Stimulated activated CD8-positive, alpha-beta memory T cell treated with anti-CD3 and anti-CD28 coated beads, Interleukin-4, amount 100 ng/mL, for 24 hours (primary cell): ENCODE measurements around the gene TAOK2.

Source experiments
- DNase-seq: peaks from one replicate; pipeline ENCODE4 v3.0.0-alpha.2; 2020; ENCODE audit warnings: low read depth

TAOK2 gene

DNA sequence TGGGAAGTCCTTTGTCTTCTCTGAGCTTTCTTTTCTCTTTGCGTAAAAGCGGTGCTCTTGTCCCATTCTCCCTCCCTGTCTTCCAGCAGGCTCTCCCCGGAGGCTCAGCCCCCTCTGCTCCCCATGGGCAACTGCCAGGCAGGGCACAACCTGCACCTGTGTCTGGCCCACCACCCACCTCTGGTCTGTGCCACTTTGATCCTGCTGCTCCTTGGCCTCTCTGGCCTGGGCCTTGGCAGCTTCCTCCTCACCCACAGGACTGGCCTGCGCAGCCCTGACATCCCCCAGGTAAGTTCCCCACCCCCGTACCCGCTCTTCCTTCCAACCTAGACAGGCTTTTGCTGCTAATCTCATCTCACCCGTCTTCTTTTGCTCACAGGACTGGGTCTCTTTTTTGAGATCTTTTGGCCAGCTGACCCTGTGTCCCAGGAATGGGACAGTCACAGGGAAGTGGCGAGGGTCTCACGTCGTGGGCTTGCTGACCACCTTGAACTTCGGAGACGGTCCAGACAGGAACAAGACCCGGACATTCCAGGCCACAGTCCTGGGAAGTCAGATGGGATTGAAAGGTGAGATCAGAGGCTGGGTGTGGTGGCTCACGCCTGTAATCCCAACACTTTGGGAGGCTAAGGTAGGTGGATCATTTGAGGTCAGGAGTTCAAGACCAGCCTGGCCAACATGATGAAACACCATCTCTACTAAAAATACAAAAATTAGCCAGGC, 10.5 kb upstream of the TAOK2 start:
- no peak for DNase-seq

DNA sequence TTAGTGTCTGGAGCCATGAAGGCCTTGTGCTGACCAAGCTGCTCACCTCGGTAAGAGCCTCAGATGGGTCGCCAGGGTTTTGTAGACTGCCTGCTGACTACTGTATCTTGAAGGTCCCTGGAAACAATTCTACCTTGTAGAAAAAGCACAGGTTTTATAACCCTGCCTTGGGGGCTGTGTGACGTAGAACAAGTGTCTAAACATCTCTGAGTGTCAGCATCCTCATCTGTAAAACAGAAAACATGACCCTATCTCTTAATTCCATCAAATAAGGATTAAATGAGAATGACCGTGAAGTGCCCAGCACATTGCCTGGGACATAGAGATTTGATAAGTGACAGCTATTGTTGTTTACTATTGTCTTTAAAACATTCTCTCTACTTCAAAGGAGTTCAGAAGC, 5.5 kb upstream of the TAOK2 start:
- no peak for DNase-seq

DNA sequence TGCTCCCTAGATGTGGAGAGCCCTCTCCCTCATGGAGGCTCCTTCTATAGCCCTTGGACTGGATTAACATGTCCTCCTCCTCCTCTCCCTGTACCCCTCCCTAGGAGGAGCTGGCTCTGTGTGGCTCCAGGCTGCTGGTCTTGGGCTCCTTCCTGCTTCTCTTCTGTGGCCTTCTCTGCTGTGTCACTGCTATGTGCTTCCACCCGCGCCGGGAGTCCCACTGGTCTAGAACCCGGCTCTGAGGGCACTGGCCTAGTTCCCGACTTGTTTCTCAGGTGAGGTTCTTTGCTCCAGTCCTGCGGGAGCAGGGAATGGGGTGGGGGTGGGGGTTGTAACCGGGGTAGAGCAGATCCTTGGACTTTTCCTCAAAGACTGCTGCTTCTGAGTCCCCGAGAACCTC, 2.4 kb upstream of the TAOK2 start:
- DNase-seq = no peak

DNA sequence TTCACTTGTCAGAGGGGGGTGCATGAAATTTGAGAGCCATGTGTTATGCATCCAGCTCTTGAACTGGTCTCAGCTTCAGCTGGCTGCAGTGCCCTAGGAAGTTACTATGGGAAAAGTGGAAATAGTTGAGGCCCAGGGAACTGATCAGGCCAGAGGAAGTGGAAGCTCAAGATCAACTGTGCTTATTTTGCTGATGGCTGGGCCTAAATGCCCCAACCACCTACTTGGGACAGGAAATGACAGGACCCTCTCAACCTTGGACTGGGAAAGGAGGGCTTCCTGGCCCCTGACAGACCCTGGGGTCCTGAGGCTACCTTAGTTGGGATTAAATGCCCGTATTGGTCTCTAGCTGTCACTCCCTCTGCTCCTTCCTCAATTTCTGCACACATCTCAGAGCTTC, 1.2 kb upstream of the TAOK2 start:
- DNase-seq = no peak

DNA sequence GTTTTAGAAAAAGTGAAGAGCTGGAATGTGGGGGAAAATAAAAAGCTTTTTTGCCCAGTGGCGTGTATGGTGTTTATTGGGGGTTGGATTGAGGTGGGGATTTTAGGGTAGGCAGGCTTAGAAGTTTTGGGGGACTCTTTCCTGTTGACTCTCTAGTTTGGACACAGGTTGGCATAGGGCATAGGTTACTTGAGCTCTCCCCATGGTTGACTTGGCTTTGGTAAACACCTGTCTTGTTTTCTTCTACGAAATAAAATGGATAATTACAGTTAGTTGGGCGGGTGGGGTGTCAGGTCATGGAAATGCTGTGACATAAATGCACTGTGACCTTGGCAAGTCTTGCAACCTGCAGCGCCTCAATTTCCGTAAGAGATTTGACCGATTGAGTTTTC, 680 bp upstream of the TAOK2 start:
- no peak for DNase-seq

DNA sequence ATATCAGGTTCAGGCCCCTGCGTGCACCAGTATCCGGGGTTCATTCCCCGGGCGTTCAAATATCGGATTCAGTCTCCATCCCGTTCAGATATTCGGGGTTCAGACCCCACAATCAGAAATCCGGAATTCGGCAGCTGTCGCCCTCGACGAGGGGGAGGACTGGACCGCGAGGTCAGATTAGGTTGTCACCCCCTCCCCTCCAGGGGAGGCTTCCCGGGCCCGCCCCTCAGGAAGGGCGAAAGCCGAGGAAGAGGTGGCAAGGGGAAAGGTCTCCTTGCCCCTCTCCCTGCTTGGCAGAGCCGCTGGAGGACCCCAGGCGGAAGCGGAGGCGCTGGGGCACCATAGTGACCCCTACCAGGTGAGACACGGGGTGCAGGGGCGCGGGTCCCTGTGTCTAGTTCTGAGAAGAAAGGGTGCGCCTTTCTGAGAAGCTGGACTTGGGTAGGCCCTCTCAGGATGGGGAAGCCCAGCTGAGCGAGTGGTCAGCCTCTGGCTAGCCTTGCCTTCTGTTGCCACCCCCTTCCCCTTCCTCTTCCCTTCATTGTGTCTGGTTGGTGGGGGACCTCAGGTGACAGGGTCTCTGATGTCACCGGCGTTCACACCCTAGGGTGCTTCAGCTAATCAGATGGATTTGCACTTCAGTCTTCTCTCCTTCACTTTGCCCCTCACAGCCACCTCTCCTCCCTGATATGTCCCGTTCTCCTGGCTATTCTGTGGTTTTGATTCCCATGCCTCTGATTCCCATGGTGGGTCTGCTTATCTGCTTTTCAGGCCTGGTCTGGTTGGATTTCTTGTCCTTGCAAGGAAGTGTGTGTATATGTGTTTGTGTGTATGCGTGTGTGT, 844 bp downstream of the TAOK2 start:
- no peak for DNase-seq

DNA sequence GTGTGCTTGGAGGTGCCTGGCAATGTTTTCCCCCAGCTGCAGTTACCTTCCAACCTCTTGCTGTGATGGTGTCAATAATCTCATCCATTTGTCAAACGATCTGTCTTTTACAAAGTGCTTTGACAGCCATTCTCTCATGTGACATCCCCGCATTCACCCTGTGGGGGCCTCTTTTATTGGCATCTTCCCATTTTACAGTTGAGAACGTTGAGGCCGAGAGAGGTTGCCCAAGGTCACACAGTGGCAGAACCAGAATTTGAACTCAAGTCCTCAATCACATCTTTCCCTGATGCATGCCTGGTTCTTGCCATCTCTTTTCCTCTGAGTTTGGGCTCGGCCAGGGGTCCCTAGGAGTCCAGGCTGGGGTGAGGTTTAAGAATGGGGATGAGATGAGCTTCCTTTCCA, 1.5 kb downstream of the TAOK2 start:
- no peak for DNase-seq

DNA sequence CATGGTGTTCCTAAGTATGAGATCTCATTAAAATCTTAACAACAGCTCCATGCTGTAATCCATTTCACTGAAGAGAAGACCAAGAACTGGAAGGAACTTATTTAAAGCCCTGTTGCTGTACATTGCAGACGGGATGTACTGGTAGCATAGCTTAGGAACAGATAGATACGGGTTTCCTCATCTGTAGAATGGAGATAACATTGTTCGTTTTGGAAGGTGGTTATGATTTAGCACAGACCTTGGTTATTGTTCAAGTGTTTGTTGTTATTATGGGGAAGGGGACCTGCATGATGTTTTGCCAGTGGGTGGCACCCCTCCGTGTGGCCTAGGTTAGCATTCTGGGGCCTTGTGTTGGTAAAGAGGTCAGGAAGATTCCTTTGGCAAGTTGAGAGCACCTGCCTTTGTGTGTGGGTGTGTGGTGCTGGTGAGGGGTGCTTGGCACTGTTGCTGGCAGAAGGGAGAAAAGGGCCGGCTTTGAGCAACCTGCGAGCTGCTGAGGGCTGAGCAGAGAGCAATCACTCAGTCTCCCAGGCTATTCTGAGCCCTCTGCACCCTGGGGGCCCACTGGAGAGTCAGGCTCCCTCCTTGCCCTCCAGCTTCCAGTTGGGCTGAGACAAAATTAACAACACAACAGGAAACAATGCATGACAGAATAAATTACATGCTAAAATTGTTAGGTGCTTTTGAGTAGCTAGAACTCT, 2.3 kb downstream of the TAOK2 start:
- DNase-seq = no peak

DNA sequence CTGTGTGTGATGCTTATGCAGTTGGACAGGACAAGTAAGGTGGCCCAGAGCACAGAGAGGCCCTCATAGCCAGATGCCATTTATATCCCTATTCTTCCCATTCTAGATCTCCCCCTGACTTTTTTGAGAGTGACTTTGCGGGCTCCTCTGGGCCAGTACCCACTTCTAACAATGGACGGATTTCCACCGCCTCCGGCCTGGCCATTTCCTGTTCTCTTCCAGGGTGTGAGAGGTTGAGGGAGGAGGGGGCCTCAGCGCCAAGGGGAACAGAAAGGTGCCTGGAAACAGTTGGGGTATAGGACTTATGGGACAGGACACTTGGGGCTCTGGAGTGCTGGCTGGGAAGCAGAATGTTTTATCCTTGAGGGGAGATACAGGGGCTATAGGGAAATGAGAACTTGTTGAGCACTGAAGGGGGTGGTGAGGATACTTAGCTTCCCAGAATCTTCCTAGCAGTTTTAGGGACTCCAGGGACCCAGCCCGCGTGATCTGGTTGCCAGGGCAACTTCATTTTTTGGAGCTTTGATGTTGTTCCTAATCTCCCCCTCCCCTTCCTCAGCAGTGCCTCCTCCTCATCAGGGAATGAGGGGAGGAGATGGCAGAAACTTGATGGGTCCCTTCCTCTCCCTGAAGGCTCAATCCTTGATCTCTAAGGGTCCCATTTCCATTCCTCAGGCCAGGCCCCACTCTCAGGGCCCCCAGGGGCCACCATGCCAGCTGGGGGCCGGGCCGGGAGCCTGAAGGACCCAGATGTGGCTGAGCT, 3.6 kb downstream of the TAOK2 start:
- no peak for DNase-seq

DNA sequence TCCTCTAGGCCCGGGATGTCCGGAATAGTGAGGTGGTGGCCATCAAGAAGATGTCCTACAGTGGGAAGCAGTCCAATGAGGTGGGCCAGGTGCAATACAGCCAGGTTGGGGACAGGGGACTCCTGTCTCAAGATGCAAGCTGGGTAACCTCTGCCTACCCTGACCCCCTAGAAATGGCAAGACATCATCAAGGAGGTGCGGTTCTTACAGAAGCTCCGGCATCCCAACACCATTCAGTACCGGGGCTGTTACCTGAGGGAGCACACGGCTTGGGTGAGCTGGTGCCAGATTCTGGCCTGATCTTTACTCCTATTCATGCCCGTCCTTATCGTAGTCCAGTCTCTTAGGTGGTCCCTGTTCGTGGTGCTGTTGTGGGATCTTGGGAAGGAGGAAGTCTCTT, 4.4 kb downstream of the TAOK2 start:
- no peak for DNase-seq

DNA sequence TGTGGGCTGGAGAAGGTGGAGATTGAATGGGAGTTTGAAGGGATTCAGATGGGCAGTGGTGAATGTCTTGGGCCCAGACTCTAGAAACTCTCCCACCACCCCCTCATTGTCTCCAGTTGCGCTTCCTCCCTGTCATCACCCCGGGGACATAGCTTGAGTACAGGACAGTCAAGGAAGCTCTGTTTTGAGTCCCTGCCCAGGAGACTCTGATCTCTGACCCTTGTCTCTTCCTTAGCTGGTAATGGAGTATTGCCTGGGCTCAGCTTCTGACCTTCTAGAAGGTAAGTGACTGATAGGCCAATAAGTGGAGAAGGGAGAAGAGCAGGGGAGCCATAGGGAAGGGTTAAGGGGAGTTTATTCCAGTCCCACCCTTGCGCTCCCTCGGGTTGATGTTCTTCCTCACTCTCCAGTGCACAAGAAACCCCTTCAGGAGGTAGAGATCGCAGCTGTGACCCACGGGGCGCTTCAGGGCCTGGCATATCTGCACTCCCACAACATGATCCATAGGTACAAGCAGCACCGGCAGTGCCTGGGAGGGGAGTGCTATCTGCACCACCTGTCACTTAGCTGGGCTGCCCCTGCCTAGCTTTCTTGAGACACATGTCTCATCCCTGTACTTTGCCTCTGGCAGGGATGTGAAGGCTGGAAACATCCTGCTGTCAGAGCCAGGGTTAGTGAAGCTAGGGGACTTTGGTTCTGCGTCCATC, 5.0 kb downstream of the TAOK2 start:
- no peak for DNase-seq

DNA sequence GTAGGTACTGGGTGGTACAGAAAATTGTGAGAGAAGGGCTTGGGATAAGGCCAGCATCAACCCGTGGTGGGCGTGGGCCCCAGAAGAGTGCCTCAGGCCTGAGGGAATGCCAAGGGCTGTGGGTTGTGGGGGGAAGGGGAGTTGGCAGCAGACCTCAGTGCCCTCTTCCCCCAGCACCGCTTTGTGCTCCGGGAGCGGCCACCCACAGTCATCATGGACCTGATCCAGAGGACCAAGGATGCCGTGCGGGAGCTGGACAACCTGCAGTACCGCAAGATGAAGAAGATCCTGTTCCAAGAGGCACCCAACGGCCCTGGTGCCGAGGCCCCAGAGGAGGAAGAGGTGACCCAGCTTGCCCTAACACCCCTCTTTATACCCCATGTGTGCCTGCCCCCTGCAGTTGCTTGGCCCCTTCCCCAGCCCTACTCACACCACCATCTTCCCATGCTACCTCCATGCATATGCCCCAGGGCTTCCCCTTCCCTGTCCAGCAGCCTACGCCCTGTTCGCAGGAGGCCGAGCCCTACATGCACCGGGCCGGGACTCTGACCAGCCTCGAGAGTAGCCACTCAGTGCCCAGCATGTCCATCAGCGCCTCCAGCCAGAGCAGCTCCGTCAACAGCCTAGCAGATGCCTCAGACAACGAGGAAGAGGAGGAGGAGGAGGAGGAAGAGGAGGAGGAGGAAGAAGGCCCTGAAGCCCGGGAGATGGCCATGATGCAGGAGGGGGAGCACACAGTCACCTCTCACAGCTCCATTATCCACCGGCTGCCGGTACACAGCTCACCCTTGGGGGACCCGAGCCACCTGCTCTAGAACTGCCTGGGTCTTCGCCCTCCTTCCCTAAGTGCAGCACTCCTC, 9.1 kb downstream of the TAOK2 start:
- no peak for DNase-seq

DNA sequence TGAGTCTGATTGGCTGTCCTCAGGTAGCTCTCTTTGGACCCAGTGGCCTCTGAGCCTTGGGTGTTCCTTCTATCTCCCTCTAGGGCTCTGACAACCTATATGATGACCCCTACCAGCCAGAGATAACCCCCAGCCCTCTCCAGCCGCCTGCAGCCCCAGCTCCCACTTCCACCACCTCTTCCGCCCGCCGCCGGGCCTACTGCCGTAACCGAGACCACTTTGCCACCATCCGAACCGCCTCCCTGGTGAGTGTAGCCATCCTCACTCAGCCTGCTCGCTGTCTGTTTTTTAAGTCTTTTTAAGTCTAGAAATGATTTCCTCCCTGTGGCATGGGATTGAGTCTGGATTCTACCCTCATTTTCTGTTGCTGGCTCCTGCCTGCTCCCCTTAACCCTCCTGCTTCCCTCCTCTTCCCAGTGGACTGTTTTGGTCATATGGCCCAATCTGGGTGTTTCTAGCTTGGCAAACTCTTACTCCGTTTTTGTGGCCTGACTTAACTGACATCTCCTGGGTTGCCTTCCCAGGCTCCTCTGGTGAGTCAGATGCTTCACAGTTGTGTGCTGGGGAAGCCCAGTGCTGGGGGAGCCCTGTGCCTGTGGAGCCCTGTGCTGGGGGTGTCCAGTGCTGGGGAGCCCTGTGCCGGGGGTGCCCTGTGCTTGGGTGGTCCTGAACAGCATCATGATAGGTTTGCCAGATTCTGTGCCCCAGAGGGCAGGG, 9.9 kb downstream of the TAOK2 start:
- DNase-seq = no peak

DNA sequence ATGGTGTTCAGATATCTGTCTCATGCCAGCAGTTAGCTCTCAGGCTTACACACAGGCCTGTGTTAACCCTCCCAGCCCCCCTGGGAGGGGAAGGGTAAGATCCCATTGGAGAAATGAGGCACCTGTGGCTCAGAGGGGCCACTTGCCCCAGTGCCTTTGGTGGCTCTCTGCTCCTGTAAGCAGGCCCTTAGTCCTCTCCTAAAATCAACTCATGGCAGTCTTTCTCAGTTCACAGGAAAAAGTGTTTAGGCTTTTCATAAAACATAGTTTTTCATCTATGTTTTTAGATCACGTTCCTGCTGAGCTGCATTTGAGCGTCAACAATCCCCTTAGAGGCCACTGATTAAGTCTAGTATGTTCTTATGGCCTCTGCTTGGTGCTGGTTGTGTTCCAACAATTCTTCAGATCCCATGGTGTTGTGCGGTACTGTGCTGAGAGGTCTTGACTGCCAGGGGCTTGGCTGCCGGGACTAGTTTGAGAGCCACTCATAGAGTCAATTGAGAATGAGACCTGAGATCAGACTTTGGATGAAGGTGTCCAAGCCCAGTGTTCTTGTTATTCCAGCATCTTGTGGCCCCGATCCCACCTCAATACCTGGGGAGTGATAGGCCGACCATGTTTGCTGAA, 10.6 kb downstream of the TAOK2 start:
- DNase-seq = no peak

DNA sequence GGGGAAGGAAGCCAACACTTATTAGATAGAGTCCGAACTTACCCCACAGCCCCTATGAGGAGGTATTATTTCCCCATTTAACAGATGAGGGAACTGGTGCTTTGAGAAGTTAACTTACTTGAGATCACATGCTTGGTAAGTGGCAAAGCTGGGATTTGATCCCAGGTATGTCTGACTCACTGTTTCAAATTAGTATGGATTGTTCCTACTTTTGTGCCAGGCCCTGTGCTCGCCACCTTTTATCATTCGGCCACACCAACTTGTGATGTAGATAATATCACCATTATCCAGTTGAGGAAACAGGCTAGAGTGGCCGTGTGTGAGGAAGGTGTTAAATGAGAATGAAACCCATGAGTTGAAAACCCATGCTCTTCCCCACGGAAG, 11.1 kb downstream of the TAOK2 start:
- no peak for DNase-seq

DNA sequence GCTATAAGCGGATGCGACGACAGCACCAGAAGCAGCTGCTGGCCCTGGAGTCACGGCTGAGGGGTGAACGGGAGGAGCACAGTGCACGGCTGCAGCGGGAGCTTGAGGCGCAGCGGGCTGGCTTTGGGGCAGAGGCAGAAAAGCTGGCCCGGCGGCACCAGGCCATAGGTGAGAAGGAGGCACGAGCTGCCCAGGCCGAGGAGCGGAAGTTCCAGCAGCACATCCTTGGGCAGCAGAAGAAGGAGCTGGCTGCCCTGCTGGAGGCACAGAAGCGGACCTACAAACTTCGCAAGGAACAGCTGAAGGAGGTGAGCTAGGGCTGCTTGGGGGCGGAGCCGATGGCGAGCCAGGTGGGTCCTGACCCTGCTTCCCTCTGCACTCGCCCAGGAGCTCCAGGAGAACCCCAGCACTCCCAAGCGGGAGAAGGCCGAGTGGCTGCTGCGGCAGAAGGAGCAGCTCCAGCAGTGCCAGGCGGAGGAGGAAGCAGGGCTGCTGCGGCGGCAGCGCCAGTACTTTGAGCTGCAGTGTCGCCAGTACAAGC, 11.7 kb downstream of the TAOK2 start:
- no peak for DNase-seq

DNA sequence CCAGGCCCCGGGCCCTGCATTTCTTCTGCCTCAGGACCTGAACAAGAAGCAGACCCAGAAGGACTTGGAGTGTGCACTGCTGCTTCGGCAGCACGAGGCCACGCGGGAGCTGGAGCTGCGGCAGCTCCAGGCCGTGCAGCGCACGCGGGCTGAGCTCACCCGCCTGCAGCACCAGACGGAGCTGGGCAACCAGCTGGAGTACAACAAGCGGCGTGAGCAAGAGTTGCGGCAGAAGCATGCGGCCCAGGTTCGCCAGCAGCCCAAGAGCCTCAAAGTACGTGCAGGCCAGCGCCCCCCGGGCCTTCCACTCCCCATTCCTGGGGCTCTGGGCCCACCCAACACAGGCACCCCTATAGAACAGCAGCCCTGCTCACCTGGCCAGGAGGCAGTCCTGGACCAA, 12.6 kb downstream of the TAOK2 start:
- DNase-seq = no peak

DNA sequence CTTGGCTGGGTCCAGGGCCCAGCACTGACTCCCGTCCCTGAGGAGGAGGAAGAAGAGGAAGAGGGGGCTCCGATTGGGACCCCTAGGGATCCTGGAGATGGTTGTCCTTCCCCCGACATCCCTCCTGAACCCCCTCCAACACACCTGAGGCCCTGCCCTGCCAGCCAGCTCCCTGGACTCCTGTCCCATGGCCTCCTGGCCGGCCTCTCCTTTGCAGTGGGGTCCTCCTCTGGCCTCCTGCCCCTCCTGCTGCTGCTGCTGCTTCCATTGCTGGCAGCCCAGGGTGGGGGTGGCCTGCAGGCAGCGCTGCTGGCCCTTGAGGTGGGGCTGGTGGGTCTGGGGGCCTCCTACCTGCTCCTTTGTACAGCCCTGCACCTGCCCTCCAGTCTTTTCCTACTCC, 13.3 kb downstream of the TAOK2 start:
- DNase-seq = no peak

DNA sequence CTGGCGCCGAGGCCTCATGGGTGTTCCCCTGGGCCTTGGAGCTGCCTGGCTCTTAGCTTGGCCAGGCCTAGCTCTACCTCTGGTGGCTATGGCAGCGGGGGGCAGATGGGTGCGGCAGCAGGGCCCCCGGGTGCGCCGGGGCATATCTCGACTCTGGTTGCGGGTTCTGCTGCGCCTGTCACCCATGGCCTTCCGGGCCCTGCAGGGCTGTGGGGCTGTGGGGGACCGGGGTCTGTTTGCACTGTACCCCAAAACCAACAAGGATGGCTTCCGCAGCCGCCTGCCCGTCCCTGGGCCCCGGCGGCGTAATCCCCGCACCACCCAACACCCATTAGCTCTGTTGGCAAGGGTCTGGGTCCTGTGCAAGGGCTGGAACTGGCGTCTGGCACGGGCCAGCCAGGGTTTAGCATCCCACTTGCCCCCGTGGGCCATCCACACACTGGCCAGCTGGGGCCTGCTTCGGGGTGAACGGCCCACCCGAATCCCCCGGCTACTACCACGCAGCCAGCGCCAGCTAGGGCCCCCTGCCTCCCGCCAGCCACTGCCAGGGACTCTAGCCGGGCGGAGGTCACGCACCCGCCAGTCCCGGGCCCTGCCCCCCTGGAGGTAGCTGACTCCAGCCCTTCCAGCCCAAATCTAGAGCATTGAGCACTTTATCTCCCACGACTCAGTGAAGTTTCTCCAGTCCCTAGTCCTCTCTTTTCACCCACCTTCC, 13.9 kb downstream of the TAOK2 start:
- no peak for DNase-seq
